DMS114 treated with DMSO at 0.1 percent for 48 hours (cell line): ENCODE results near the gene FAM240A.
"Not testable (repeated sequence)": the region's sequence is repeated elsewhere in the genome, so short reads cannot be mapped to it uniquely, and the experiment has no call there.

ENCODE experiments used
- DNase-seq: peaks from one replicate; lab custom pipeline; 2025; ENCODE audit not compliant: unreplicated experiment; lab: John Stamatoyannopoulos, UW

Gene FAM240A

GRCh38 chr3:46586738-46587246, 25.5 kb upstream of the FAM240A start:
- no peak for DNase-seq

DNA sequence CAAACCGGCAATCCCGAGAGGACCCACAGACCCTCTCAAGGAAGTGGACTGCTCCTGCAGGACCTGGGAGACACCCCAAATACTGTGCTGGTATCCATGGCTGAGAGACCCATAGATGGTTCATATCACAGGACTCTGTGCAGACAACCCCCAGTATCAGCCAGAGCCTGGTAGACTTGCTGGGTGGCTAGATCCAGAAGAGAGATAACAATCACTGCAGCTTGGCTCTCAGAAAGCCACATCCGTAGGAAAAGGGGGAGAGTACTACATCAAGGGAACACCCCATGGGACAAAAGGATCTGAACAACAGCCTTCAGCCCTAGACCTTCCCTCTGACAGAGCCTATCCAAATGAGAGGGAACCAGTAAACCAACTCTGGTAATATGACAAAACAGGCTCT, 25.1 kb upstream of the FAM240A start:
- DNase-seq, result not testable (repeated sequence)

GRCh38 chr3:46593274-46593862, 19.0 kb upstream of the FAM240A start:
- DNase-seq, result no peak

DNA sequence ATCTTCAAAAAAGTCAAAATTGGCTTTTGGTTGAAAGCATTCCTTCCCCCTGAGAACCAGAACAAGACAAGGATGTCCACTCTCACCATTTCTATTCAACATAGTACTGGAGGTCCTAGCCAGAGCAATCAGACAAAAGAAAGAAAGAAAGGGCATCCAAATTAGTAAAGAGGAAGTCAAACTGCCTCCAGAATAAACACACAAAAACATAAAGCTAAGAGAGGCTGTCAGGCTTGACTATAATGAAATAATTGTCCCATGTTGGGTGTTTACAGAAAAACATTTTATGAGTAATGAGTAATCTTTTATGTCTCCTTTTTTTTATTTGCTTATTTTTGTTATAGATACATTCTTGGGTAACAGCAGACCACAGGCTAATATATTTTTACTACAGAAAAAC, 18.3 kb upstream of the FAM240A start:
- no peak for DNase-seq

DNA sequence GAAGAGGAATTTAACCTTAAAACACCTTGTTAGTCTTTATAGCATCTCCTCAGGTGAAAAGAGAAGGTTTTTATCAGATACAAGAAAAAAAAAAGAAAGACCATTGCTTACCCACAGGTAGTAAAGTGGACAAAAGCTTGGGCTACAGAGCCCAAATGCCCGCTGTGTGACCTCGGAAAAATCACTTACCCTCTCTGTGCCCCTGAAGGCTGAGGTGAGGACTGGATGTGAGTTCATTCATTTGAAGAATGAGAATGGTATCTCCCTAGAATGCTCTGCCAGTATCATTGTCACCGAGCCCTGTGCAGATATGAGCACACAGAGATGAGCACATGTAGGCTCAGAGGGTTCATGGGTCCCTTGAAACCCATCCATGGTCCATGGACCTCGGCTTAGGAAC, 17.6 kb upstream of the FAM240A start:
- DNase-seq, result no peak

- DNase-seq, result no peak
Observed at GRCh38 chr3:46595819-46596314, 16.5 kb upstream of the FAM240A start.

GRCh38 chr3:46599590-46599989, 12.7 kb upstream of the FAM240A start:
- no peak for DNase-seq

- DNase-seq, result no peak
Observed at GRCh38 chr3:46603446-46604046, 8.8 kb upstream of the FAM240A start.

DNA sequence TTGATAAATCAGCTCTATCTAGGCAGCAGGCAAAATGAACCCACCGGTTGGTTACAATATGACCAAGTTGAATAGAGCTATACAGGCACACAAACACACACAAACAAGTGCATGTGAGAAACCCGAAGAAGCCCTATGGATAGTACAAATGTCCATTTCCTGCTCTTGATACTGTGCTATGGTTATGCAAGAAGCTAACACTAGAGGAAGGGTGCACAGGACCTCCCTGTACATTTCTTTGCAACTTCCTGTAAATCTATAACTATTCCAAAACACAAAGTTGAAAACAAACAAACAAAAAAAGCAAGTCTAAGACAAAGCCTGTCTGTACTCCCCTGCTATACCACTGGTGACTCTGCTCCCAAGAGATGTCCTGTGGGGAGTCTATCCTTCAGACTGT, 8.2 kb upstream of the FAM240A start:
- no peak for DNase-seq

DNA sequence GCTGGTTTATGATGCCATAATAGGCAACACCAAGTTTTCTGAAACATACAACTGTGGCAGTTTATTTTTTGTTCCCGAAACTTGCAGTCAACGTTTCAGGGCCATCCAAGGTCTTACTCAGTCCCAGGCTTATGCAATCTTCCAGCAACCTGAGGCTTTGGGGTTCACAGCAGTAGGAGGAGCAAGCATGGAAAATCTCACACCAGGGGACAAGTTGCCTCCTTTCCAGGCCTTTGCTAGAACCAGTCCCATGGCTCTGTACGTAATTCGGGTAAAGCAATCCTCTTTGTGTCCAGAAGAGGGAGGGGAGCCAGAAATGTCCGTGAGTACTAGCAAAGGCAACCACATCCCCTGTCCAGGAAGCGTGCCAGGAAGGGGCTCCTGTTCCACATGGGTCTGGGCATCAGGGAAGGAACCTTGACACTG, 4.7 kb upstream of the FAM240A start:
- no peak for DNase-seq

DNA sequence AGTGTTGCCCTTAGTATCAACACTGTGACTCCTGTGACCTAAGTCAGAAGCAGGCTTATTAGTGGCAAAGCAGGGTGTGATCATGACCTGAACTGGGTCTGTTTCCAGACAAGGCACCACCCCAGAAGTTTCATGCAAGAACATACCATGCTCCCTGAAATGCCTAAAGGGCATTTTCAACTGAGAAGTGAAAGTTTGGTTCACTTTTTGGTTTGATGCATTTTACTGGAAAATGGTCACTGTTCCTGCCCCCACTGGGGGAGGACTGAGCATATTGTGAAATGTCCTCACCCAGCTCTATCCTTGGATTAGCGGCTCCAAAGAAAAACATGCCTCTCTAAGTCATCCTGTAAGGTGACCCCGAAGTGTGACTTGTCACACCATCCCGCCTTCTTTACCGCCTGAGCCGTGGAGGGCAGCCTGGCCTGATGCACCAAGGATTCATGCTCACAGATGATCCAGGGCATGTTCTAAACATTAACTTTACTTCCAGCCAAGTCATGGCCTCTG, 3.1 kb upstream of the FAM240A start:
- no peak for DNase-seq

GRCh38 chr3:46609944-46610722, 2.2 kb upstream of the FAM240A start:
- DNase-seq, result no peak

GRCh38 chr3:46613313-46614005, 1.1 kb downstream of the FAM240A start:
- no peak for DNase-seq

- DNase-seq, result no peak
Observed at GRCh38 chr3:46614431-46614830, 2.1 kb downstream of the FAM240A start.

GRCh38 chr3:46615050-46615775, 2.9 kb downstream of the FAM240A start:
- no peak for DNase-seq

GRCh38 chr3:46615976-46616375, 3.7 kb downstream of the FAM240A start:
- DNase-seq, result no peak

- no peak for DNase-seq
Observed at GRCh38 chr3:46617941-46618340, 5.6 kb downstream of the FAM240A start.

- DNase-seq, result no peak
Observed at GRCh38 chr3:46619845-46620778, 7.8 kb downstream of the FAM240A start.

- DNase-seq, result no peak
Observed at GRCh38 chr3:46624533-46624932, 12.2 kb downstream of the FAM240A start.
